Measurements from ENCODE around the gene IL34.

The IL34 gene

GRCh38 chr16:70701596-70701995 lies 55.2 kb downstream of the IL34 start:
- Histone ChIP-seq H3K79me1 (ENCODE audit: low read depth, low read length) (peaks cover 3% of the 10 kb centered on the region), H3K27ac (replicated peaks; ENCODE audit: low read length) (no peak overlapping the region), H3K23ac (ENCODE audit: low read depth, low read length, poor library complexity) (peak overlapping the region; percentile 2), H3K4me1 (ENCODE audit: control insufficient read depth in 2 of 2, insufficient read depth in 1 of 2, low read depth in 1 of 2, low read length in 2 of 2) (peaks cover 16 to 24% of the 10 kb centered on the region in 2 donors), H3K36me3 (replicated peaks in 1 of 2; ENCODE audit: control insufficient read depth in 2 of 2, insufficient read depth in 2 of 2, low read length in 2 of 2) (peaks cover 3 to 12% of the 10 kb centered on the region in 2 donors), H2AK5ac (ENCODE audit: low read depth, low read length) (no peak overlapping the region), H3K27me3 (ENCODE audit: control insufficient read depth in 3 of 3, insufficient read depth in 3 of 3, low read depth in 1 of 3, low read length in 3 of 3) (no peaks in the 10 kb centered on the region), H3K9me3 (replicated peaks in 1 of 2; ENCODE audit: control insufficient read depth in 2 of 2, insufficient read depth in 1 of 2, low read depth in 1 of 2, low read length in 2 of 2) (peaks cover 0 to 8% of the 10 kb centered on the region in 2 donors), H2BK5ac (ENCODE audit: low read length) (no peak overlapping the region), H3K14ac (ENCODE audit: low read length) (peak overlapping the region; percentile 39), H4K8ac (ENCODE audit: low read depth, low read length) (no peak overlapping the region), H3K4ac (ENCODE audit: low read length) (no peak overlapping the region), H4K91ac (ENCODE audit: low read depth, low read length, poor library complexity) (no peak overlapping the region), H3K4me2 (ENCODE audit: insufficient read depth, low read length, poor library complexity, severe bottlenecking) (no peak overlapping the region), H3K4me3 (ENCODE audit: low read length in 2 of 2) (no peak overlapping the region), H3K9ac (ENCODE audit: low read depth, low read length, poor library complexity) (no peak overlapping the region), H2BK15ac (ENCODE audit: low read length) (no peak overlapping the region), H2AFZ (ENCODE audit: low read length) (no peak overlapping the region), H2BK12ac (ENCODE audit: low read length) (no peak overlapping the region), H3K18ac (ENCODE audit: low read length) (no peak overlapping the region), H2BK120ac (ENCODE audit: low read depth, low read length) (no peak overlapping the region)
- no CpG with 5 or more reads among the region's 9 CpGs for WGBS, 2 donors (ENCODE audit: extremely low coverage in 2 of 2, insufficient read length in 2 of 2, insufficient replicate concordance in 1 of 2)
- no peak for DNase-seq (ENCODE audit: low spot score)

- Histone ChIP-seq H2BK120ac (ENCODE audit: low read depth, low read length) (no peak overlapping the region), H2BK5ac (ENCODE audit: low read length) (no peak overlapping the region), H3K9ac (ENCODE audit: low read depth, low read length, poor library complexity) (no peak overlapping the region), H3K23ac (ENCODE audit: low read depth, low read length, poor library complexity) (no peak overlapping the region), H3K4me1 (ENCODE audit: control insufficient read depth in 2 of 2, insufficient read depth in 1 of 2, low read depth in 1 of 2, low read length in 2 of 2) (peaks cover 16 to 24% of the 10 kb centered on the region in 2 donors), H3K36me3 (replicated peaks in 1 of 2; ENCODE audit: control insufficient read depth in 2 of 2, insufficient read depth in 2 of 2, low read length in 2 of 2) (peaks cover 3 to 12% of the 10 kb centered on the region in 2 donors), H2AFZ (ENCODE audit: low read length) (no peak overlapping the region), H2BK15ac (ENCODE audit: low read length) (no peak overlapping the region), H2AK5ac (ENCODE audit: low read depth, low read length) (no peak overlapping the region), H3K4me2 (ENCODE audit: insufficient read depth, low read length, poor library complexity, severe bottlenecking) (no peak overlapping the region), H3K79me1 (ENCODE audit: low read depth, low read length) (peaks cover 3% of the 10 kb centered on the region), H3K9me3 (replicated peaks in 1 of 2; ENCODE audit: control insufficient read depth in 2 of 2, insufficient read depth in 1 of 2, low read depth in 1 of 2, low read length in 2 of 2) (peaks cover 0 to 8% of the 10 kb centered on the region in 2 donors), H3K4ac (ENCODE audit: low read length) (no peak overlapping the region), H4K91ac (ENCODE audit: low read depth, low read length, poor library complexity) (no peak overlapping the region), H3K27me3 (ENCODE audit: control insufficient read depth in 3 of 3, insufficient read depth in 3 of 3, low read depth in 1 of 3, low read length in 3 of 3) (no peaks in the 10 kb centered on the region), H3K18ac (ENCODE audit: low read length) (no peak overlapping the region), H3K27ac (replicated peaks; ENCODE audit: low read length) (no peak overlapping the region), H4K8ac (ENCODE audit: low read depth, low read length) (no peak overlapping the region), H3K14ac (ENCODE audit: low read length) (no peak overlapping the region), H2BK12ac (ENCODE audit: low read length) (no peak overlapping the region), H3K4me3 (ENCODE audit: low read length in 2 of 2) (no peak overlapping the region)
- DNase-seq (ENCODE audit: low spot score) = no peak
- no CpG with 5 or more reads among the region's 8 CpGs for WGBS, 2 donors (ENCODE audit: extremely low coverage in 2 of 2, insufficient read length in 2 of 2, insufficient replicate concordance in 1 of 2)
Observed at GRCh38 chr16:70701998-70702397, 55.6 kb downstream of the IL34 start.

GRCh38 chr16:70702624-70703023 lies 56.3 kb downstream of the IL34 start:
- no peak overlapping the region for H4K8ac ChIP-seq (ENCODE audit: low read depth, low read length)
- H3K4me3 ChIP-seq (ENCODE audit: low read length in 2 of 2) = no peak overlapping the region
- H2BK5ac ChIP-seq (ENCODE audit: low read length) = no peak overlapping the region
- peaks cover 0 to 8% of the 10 kb centered on the region in 2 donors for H3K9me3 ChIP-seq (replicated peaks in 1 of 2; ENCODE audit: control insufficient read depth in 2 of 2, insufficient read depth in 1 of 2, low read depth in 1 of 2, low read length in 2 of 2)
- DNase-seq (ENCODE audit: low spot score) = no peak
- no peak overlapping the region for H3K23ac ChIP-seq (ENCODE audit: low read depth, low read length, poor library complexity)
- no peak overlapping the region for H2BK15ac ChIP-seq (ENCODE audit: low read length)
- H4K91ac ChIP-seq (ENCODE audit: low read depth, low read length, poor library complexity) = no peak overlapping the region
- H3K27me3 ChIP-seq (ENCODE audit: control insufficient read depth in 3 of 3, insufficient read depth in 3 of 3, low read depth in 1 of 3, low read length in 3 of 3) = no peaks in the 10 kb centered on the region
- peak overlapping the region; percentile 28 for H3K18ac ChIP-seq (ENCODE audit: low read length)
- peaks cover 3 to 12% of the 10 kb centered on the region in 2 donors for H3K36me3 ChIP-seq (replicated peaks in 1 of 2; ENCODE audit: control insufficient read depth in 2 of 2, insufficient read depth in 2 of 2, low read length in 2 of 2)
- WGBS, 2 donors (ENCODE audit: extremely low coverage in 2 of 2, insufficient read length in 2 of 2, insufficient replicate concordance in 1 of 2) = no CpG with 5 or more reads among the region's 8 CpGs
- H2BK120ac ChIP-seq (ENCODE audit: low read depth, low read length) = no peak overlapping the region
- H2BK12ac ChIP-seq (ENCODE audit: low read length) = no peak overlapping the region
- H3K27ac ChIP-seq (replicated peaks; ENCODE audit: low read length) = no peak overlapping the region
- peak overlapping the region; percentile 88 for H2AK5ac ChIP-seq (ENCODE audit: low read depth, low read length)
- peaks cover 3% of the 10 kb centered on the region for H3K79me1 ChIP-seq (ENCODE audit: low read depth, low read length)
- H3K4me1 ChIP-seq (ENCODE audit: control insufficient read depth in 2 of 2, insufficient read depth in 1 of 2, low read depth in 1 of 2, low read length in 2 of 2) = peaks cover 14 to 24% of the 10 kb centered on the region in 2 donors
- no peak overlapping the region for H2AFZ ChIP-seq (ENCODE audit: low read length)
- no peak overlapping the region for H3K4ac ChIP-seq (ENCODE audit: low read length)
- H3K4me2 ChIP-seq (ENCODE audit: insufficient read depth, low read length, poor library complexity, severe bottlenecking) = no peak overlapping the region
- peak overlapping the region; percentile 6 for H3K9ac ChIP-seq (ENCODE audit: low read depth, low read length, poor library complexity)
- H3K14ac ChIP-seq (ENCODE audit: low read length) = no peak overlapping the region

- H2BK12ac ChIP-seq (ENCODE audit: low read length) = no peak overlapping the region
- peaks cover 14 to 24% of the 10 kb centered on the region in 2 donors for H3K4me1 ChIP-seq (ENCODE audit: control insufficient read depth in 2 of 2, insufficient read depth in 1 of 2, low read depth in 1 of 2, low read length in 2 of 2)
- H4K91ac ChIP-seq (ENCODE audit: low read depth, low read length, poor library complexity) = no peak overlapping the region
- H3K79me1 ChIP-seq (ENCODE audit: low read depth, low read length) = peaks cover 3% of the 10 kb centered on the region
- peak overlapping the region; percentile 11 for H2BK5ac ChIP-seq (ENCODE audit: low read length)
- H3K4me3 ChIP-seq (ENCODE audit: low read length in 2 of 2) = no peak overlapping the region
- no peak overlapping the region for H3K9ac ChIP-seq (ENCODE audit: low read depth, low read length, poor library complexity)
- no peak overlapping the region for H3K4me2 ChIP-seq (ENCODE audit: insufficient read depth, low read length, poor library complexity, severe bottlenecking)
- peak overlapping the region; percentile 24 for H3K18ac ChIP-seq (ENCODE audit: low read length)
- H2AFZ ChIP-seq (ENCODE audit: low read length) = peak overlapping the region; percentile 59
- H3K4ac ChIP-seq (ENCODE audit: low read length) = no peak overlapping the region
- H2BK120ac ChIP-seq (ENCODE audit: low read depth, low read length) = no peak overlapping the region
- no peak for DNase-seq (ENCODE audit: low spot score)
- H3K14ac ChIP-seq (ENCODE audit: low read length) = no peak overlapping the region
- peaks cover 0 to 7% of the 10 kb centered on the region in 2 donors for H3K9me3 ChIP-seq (replicated peaks in 1 of 2; ENCODE audit: control insufficient read depth in 2 of 2, insufficient read depth in 1 of 2, low read depth in 1 of 2, low read length in 2 of 2)
- peak overlapping the region; percentile 88 for H2AK5ac ChIP-seq (ENCODE audit: low read depth, low read length)
- no peak overlapping the region for H3K27ac ChIP-seq (replicated peaks; ENCODE audit: low read length)
- WGBS, 2 donors (ENCODE audit: extremely low coverage in 2 of 2, insufficient read length in 2 of 2, insufficient replicate concordance in 1 of 2) = no CpG with 5 or more reads among the region's 16 CpGs
- H3K36me3 ChIP-seq (replicated peaks in 1 of 2; ENCODE audit: control insufficient read depth in 2 of 2, insufficient read depth in 2 of 2, low read length in 2 of 2) = peaks cover 3 to 8% of the 10 kb centered on the region in 2 donors
- H4K8ac ChIP-seq (ENCODE audit: low read depth, low read length) = no peak overlapping the region
- no peak overlapping the region for H2BK15ac ChIP-seq (ENCODE audit: low read length)
- no peak overlapping the region for H3K23ac ChIP-seq (ENCODE audit: low read depth, low read length, poor library complexity)
- no peaks in the 10 kb centered on the region for H3K27me3 ChIP-seq (ENCODE audit: control insufficient read depth in 3 of 3, insufficient read depth in 3 of 3, low read depth in 1 of 3, low read length in 3 of 3)
Observed at GRCh38 chr16:70703041-70703834, 56.9 kb downstream of the IL34 start.

Data from neuronal stem cell (in vitro differentiated cells).